Smooth muscle cell (in vitro differentiated cells): ENCODE results near the gene MXI1. TPM values are rescaled to one million over a fixed set of nuclear protein-coding genes. Genes with fewer than 3 reads are reported as not detected.

Source experiments
- DNase-seq: peaks from one replicate; lab custom pipeline; 2025; ENCODE audit not compliant: unreplicated experiment; lab: John Stamatoyannopoulos, UW
- H2AFZ ChIP-seq: fragments of 200-600 bp; sonication (generic); 2 replicates; pipeline ENCODE4 v1.6.0; 2016; ENCODE audit warnings: antibody characterized with exemption, low read depth, mild to moderate bottlenecking
- H3F3A ChIP-seq: fragments of 200-600 bp; sonication (generic); 2 replicates; pipeline ENCODE4 v1.6.0; 2017; ENCODE audit warnings: antibody characterized with exemption, low read depth
- H3K27ac ChIP-seq: fragments of 200-600 bp; sonication (generic); 2 replicates; pipeline ENCODE4 v1.5.1; 2016; ENCODE audit warnings: low read depth, mild to moderate bottlenecking
- H3K27me3 ChIP-seq: fragments of 200-600 bp; sonication (generic); 2 replicates; pipeline ENCODE4 v1.6.1; 2016; ENCODE audit warnings: low read depth, mild to moderate bottlenecking
- H3K36me3 ChIP-seq: fragments of 200-600 bp; sonication (generic); 2 replicates; pipeline ENCODE4 v1.5.1; 2016; ENCODE audit warnings: low read depth
- H3K4me1 ChIP-seq: fragments of 200-600 bp; sonication (generic); 2 replicates; pipeline ENCODE4 v1.5.1; 2016; ENCODE audit warnings: low read depth
- H3K4me2 ChIP-seq: fragments of 200-600 bp; sonication (generic); 2 replicates; pipeline ENCODE4 v1.6.0; 2016; ENCODE audit warnings: mild to moderate bottlenecking
- H3K4me3 ChIP-seq: fragments of 200-600 bp; sonication (generic); 2 replicates; pipeline ENCODE4 v1.5.1; 2016; ENCODE audit warnings: mild to moderate bottlenecking
- H3K79me2 ChIP-seq: fragments of 200-600 bp; sonication (generic); 2 replicates; pipeline ENCODE4 v1.6.0; 2016; ENCODE audit warnings: low read depth, mild to moderate bottlenecking
- H3K9ac ChIP-seq: fragments of 200-600 bp; sonication (generic); 2 replicates; pipeline ENCODE4 v1.6.0; 2016; ENCODE audit warnings: low read depth
- H3K9me3 ChIP-seq: fragments of 200-600 bp; sonication (generic); replicated peaks from 2 replicates; pipeline ENCODE4 v1.5.1; 2016; ENCODE audit warnings: low read depth
- H4K20me1 ChIP-seq: fragments of 200-600 bp; sonication (generic); 2 replicates; pipeline ENCODE4 v1.6.0; 2016; ENCODE audit warnings: low read depth
- CTCF ChIP-seq: fragments of 200-600 bp; sonication (generic); IDR thresholded peaks from 2 replicates; pipeline ENCODE4 v1.5.1; 2017; ENCODE audit warnings: borderline replicate concordance, mild to moderate bottlenecking, antibody characterized with exemption; ENCODE audit not compliant: insufficient read depth, poor library complexity, severe bottlenecking
- WGBS: methylation state at CpG from one replicate; pipeline ENCODE4 v1.1.7; 2016; ENCODE audit warnings: low lambda C conversion rate; 5-methylcytosine and 5-hydroxymethylcytosine counted together
- polyA plus RNA-seq: library from polyadenylated mRNA; unstranded; fragments of >200 nt; fragmentation: Nextera tagmentation; extraction: Ambion mirVana; gene quantifications from 2 replicates; pipeline ENCODE4 v1.2.1, GENCODE V29; 2016
- total RNA-seq: library from RNA; depleted of rRNA; stranded (reverse); fragments of >200 nt; gene quantifications from 2 replicates; pipeline ENCODE4 v1.2.3, GENCODE V29; 2014

MXI1 gene
- total and polyA plus RNA-seq, 2 experiments from 2014 or later, result 35.9 to 52.3 TPM

- Histone ChIP-seq H4K20me1 (peaks cover 76% of the 10 kb centered on the region), H3K4me3 (no peak overlapping the region), H3K4me2 (no peak overlapping the region), H2AFZ (no peak overlapping the region), H3K36me3 (peaks cover 2% of the 10 kb centered on the region), H3K4me1 (no peaks in the 10 kb centered on the region), H3K27ac (no peak overlapping the region), H3F3A (peaks cover 1% of the 10 kb centered on the region), H3K9me3 (no peaks in the 10 kb centered on the region), H3K9ac (no peak overlapping the region), H3K27me3 (no peaks in the 10 kb centered on the region), H3K79me2 (peaks cover 14% of the 10 kb centered on the region)
- no peak for DNase-seq
- WGBS, result 86% methylated on average over 10 of the region's 10 CpGs
- no peak for TF ChIP-seq CTCF
Measured at GRCh38 chr10:110228066-110228465, 20.7 kb downstream of the MXI1 start.

GRCh38 chr10:110229155-110229554 is 21.8 kb downstream of the MXI1 start:
- no peaks in the 10 kb centered on the region for H3K9me3 ChIP-seq
- H3K4me3 ChIP-seq, result no peak overlapping the region
- no peak for DNase-seq
- H3F3A ChIP-seq, result no peaks in the 10 kb centered on the region
- no peak for TF ChIP-seq CTCF
- no peak overlapping the region for H3K27ac ChIP-seq
- no peak overlapping the region for H3K9ac ChIP-seq
- no peaks in the 10 kb centered on the region for H3K4me1 ChIP-seq
- peaks cover 4% of the 10 kb centered on the region for H3K36me3 ChIP-seq
- H2AFZ ChIP-seq, result no peak overlapping the region
- peaks cover 78% of the 10 kb centered on the region for H4K20me1 ChIP-seq
- H3K27me3 ChIP-seq, result no peaks in the 10 kb centered on the region
- peaks cover 5% of the 10 kb centered on the region for H3K79me2 ChIP-seq
- H3K4me2 ChIP-seq, result no peak overlapping the region
- 100% methylated on average over 1 of the region's 1 CpG for WGBS

GRCh38 chr10:110233846-110234245 is 26.4 kb downstream of the MXI1 start:
- Histone ChIP-seq H2AFZ (no peak overlapping the region), H3K4me2 (no peak overlapping the region), H3K79me2 (peaks cover 3% of the 10 kb centered on the region), H3K9me3 (no peaks in the 10 kb centered on the region), H3K27ac (no peak overlapping the region), H3K27me3 (no peaks in the 10 kb centered on the region), H3K4me3 (no peak overlapping the region), H4K20me1 (peaks cover 92% of the 10 kb centered on the region), H3K36me3 (peaks cover 4% of the 10 kb centered on the region), H3K9ac (no peak overlapping the region), H3F3A (no peaks in the 10 kb centered on the region), H3K4me1 (no peaks in the 10 kb centered on the region)
- TF ChIP-seq CTCF, result no peak
- DNase-seq, result no peak
- 92% methylated on average over 1 of the region's 1 CpG for WGBS

GRCh38 chr10:110237894-110238480 is 30.6 kb downstream of the MXI1 start:
- no peak for TF ChIP-seq CTCF
- 96% methylated on average over 2 of the region's 2 CpGs for WGBS
- Histone ChIP-seq H4K20me1 (peaks cover 95% of the 10 kb centered on the region), H3F3A (no peaks in the 10 kb centered on the region), H3K9ac (no peak overlapping the region), H3K27ac (no peak overlapping the region), H2AFZ (no peak overlapping the region), H3K9me3 (no peaks in the 10 kb centered on the region), H3K27me3 (no peaks in the 10 kb centered on the region), H3K4me2 (no peak overlapping the region), H3K4me1 (no peaks in the 10 kb centered on the region), H3K36me3 (peaks cover 2% of the 10 kb centered on the region), H3K4me3 (no peak overlapping the region), H3K79me2 (peaks cover 15% of the 10 kb centered on the region)
- DNase-seq, result no peak
